B cell (primary cell): ENCODE data around the gene ERC1. TPM values are rescaled to one million over a fixed set of nuclear protein-coding genes. Genes with fewer than 3 reads are reported as not detected.

Experiments used
- ATAC-seq: fragments of 200-7000 bp; cut with Tn5 transposase; one replicate; pipeline ENCODE4 v1.10.0; 2021; ENCODE audit warnings: low read depth, mild to moderate bottlenecking, moderate number of reproducible peaks, moderate library complexity
- CTCF ChIA-PET: fragments of 350-600 bp; sonication (Branson Sonifier 250); formaldehyde crosslinking; loops from one replicate; lab custom pipeline; 2021; ENCODE audit warnings: antibody characterized with exemption, inconsistent platforms; lab: Charles Lee
- POLR2A ChIA-PET: fragments of 350-600 bp; sonication (Branson Sonifier 250); formaldehyde crosslinking; loops from one replicate; lab custom pipeline; 2021; ENCODE audit warnings: antibody characterized with exemption; lab: Charles Lee
- DNase-seq: peaks from one replicate; pipeline ENCODE4 v3.0.0; 2013
- H2AFZ ChIP-seq: 2 replicates; pipeline ENCODE4 v1.6.1; 2012; ENCODE audit warnings: mild to moderate bottlenecking, low read depth, low read length; ENCODE audit not compliant: insufficient read depth, poor library complexity, severe bottlenecking
- H3K27ac ChIP-seq, 2 donors: 1 replicate in 1 of 2; 2 replicates in 1 of 2; pipeline ENCODE4 v1.5.1; 2012 to 2013; ENCODE audit warnings: low read length in 2 of 2, mild to moderate bottlenecking in 2 of 2, moderate library complexity in 1 of 2
- H3K27me3 ChIP-seq, 4 experiments: fragments of 200-600 bp in 1 of 4; sonication (generic) in 1 of 4; replicated peaks in 1 of 4; 1 replicate in 2 of 4; 2 replicates in 2 of 4; pipeline versions ENCODE4 v1.6.1 to v1.7.0; 2013 to 2016; ENCODE audit warnings: low read length in 3 of 4, mild to moderate bottlenecking in 2 of 4, mixed read lengths in 1 of 4, moderate library complexity in 1 of 4; ENCODE audit not compliant: insufficient read depth in 4 of 4, control insufficient read depth in 3 of 4; ENCODE audit errors: control extremely low read depth in 1 of 4
- H3K36me3 ChIP-seq, 2 experiments: replicated peaks in 1 of 2; 1 replicate in 1 of 2; 2 replicates in 1 of 2; pipeline versions ENCODE4 v1.6.1 to v1.7.1; 2013; ENCODE audit warnings: low read length in 1 of 2; ENCODE audit not compliant: insufficient read depth in 2 of 2, control insufficient read depth in 1 of 2; ENCODE audit errors: control extremely low read depth in 1 of 2, extremely low read depth in 1 of 2
- H3K4me1 ChIP-seq, 2 donors: fragments of 200-600 bp in 1 of 2; sonication (generic) in 1 of 2; 1 replicate in 1 of 2; 2 replicates in 1 of 2; pipeline versions ENCODE4 v1.5.1 to v1.6.1; 2013 to 2017; ENCODE audit warnings: low read length in 2 of 2; ENCODE audit not compliant: control insufficient read depth in 2 of 2, insufficient read depth in 2 of 2
- H3K4me2 ChIP-seq: replicated peaks from 2 replicates; pipeline ENCODE3; 2012; ENCODE audit warnings: mild to moderate bottlenecking, low read depth, low read length; ENCODE audit not compliant: poor library complexity, severe bottlenecking
- H3K4me3 ChIP-seq, 5 experiments: fragments of 200-600 bp in 1 of 5; sonication (generic) in 1 of 5; 1 replicate in 3 of 5; 2 replicates in 2 of 5; pipeline versions ENCODE4 v1.5.1 to v1.7.0; 2011 to 2016; ENCODE audit warnings: low read length in 4 of 5, mild to moderate bottlenecking in 4 of 5, low read depth in 2 of 5, control low read depth in 1 of 5, moderate library complexity in 1 of 5; ENCODE audit not compliant: insufficient read depth in 1 of 5; ENCODE audit errors: control extremely low read depth in 1 of 5, extremely low read depth in 1 of 5
- H3K79me2 ChIP-seq: fragments of 200-600 bp; sonication (generic); one replicate; pipeline ENCODE4 v1.6.0; 2016; ENCODE audit warnings: low read length; ENCODE audit not compliant: control insufficient read depth, insufficient read depth
- H3K9ac ChIP-seq: fragments of 200-600 bp; sonication (generic); 2 replicates; pipeline ENCODE4 v1.6.1; 2017; ENCODE audit warnings: mild to moderate bottlenecking, low read length, moderate library complexity
- H3K9me3 ChIP-seq, 3 donors: one replicate each; pipeline versions ENCODE4 v1.6.1 to v1.7.1; 2013; ENCODE audit warnings: low read length in 2 of 3; ENCODE audit not compliant: control insufficient read depth in 2 of 3, insufficient read depth in 1 of 3; ENCODE audit errors: control extremely low read depth in 1 of 3
- H4K20me1 ChIP-seq: 2 replicates; pipeline ENCODE4 v1.6.0; 2012; ENCODE audit warnings: mild to moderate bottlenecking, low read length; ENCODE audit not compliant: insufficient read depth, control insufficient read depth, poor library complexity, severe bottlenecking
- H3K27ac Mint-ChIP-seq: one replicate; pipeline ENCODE4 v1.8.0; 2021; ENCODE audit warnings: mixed read lengths
- H3K27me3 Mint-ChIP-seq: one replicate; pipeline ENCODE4 v1.8.0; 2021; ENCODE audit warnings: mixed read lengths
- H3K4me1 Mint-ChIP-seq: one replicate; pipeline ENCODE4 v1.8.0; 2021; ENCODE audit warnings: mixed read lengths
- H3K4me3 Mint-ChIP-seq: one replicate; pipeline ENCODE4 v1.8.0; 2021; ENCODE audit warnings: mixed read lengths
- H3K9me3 Mint-ChIP-seq: one replicate; pipeline ENCODE4 v1.8.0; 2022; ENCODE audit warnings: mixed read lengths; ENCODE audit not compliant: insufficient read depth
- EZH2 ChIP-seq: IDR thresholded peaks from 2 replicates; pipeline ENCODE4 v1.6.1; 2012; ENCODE audit warnings: borderline replicate concordance, low read depth, mild to moderate bottlenecking, moderate library complexity, low read length; ENCODE audit not compliant: insufficient read depth, poor library complexity, severe bottlenecking
- WGBS: methylation state at CpG from one replicate; pipeline ENCODE4 v1.1.5; 2013; ENCODE audit warnings: missing lambda C conversion rate; ENCODE audit not compliant: insufficient coverage; 5-methylcytosine and 5-hydroxymethylcytosine counted together
- intact Hi-C: fragments of 100-400 bp; cut with micrococcal nuclease; formaldehyde crosslinking; loops from one replicate; pipeline ENCODE4 v1.10.0; 2022
- polyA plus RNA-seq: library from polyadenylated mRNA; depleted of rRNA; stranded (reverse); fragments of >200 nt; gene quantifications from 2 replicates; pipeline ENCODE4 v1.2.3, GENCODE V29; 2012
- total RNA-seq, 2 donors: library from RNA; stranded (reverse); fragments of 120-200 nt in 1 of 2; gene quantifications; 1 replicate in 1 of 2; 2 replicates in 1 of 2; pipeline versions ENCODE4 v1.2.3 to v1.2.4, GENCODE V29; 2013 to 2022
- TF ChIP-seq, protein P1 (sequence below): fragments of 200-600 bp; IDR thresholded peaks from one replicate; pipeline ENCODE4 v1.8.0; 2022; ENCODE audit warnings: antibody characterized with exemption, mild to moderate bottlenecking

The ERC1 gene
- total and polyA plus RNA-seq, 2 donors (not counting 1 experiment from before 2014, with no cell fraction given) = 4.0 to 77.6 TPM

DNA sequence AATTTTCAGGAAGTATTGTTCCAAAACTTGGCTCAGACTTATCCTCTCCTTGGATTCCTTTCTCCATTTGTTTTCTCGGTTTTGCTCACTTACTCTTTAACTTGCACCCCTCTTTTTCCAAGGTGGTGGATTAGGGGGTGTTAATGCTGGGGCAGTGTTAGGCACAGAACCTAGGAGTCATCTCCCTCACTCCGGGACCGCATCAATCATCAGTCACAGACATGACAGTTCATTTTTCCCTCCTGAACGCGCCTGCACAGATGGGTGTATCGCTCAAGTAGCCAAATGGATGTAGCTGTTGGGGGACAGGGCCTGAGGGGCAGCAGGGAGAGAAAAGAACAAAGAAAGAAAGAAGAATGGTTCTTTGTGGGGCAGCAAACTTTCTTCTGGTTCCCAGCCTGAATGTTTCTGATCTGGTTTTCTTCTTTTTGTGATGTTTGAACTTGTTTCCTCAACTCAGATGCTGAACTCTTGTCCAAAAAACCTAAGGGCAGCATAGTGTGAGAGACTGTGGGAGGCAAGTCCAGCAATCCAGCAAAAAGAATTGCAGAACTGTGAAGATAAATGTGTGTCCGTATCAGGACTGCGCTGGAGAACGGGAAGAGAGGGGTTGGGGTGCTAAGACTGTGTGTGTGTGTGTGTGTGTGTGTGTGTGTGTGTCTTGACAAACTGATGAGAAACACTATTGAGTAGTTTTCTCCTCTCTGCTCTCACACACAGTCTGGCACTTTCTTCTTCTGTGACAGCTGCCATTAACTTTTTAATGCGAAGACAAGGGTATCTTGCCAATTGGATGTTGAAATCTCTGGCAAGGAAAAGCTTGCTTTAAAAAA, 472.3 kb downstream of the ERC1 start:
- no peak overlapping the region for H3K27ac Mint-ChIP-seq
- peaks cover 12% of the 10 kb centered on the region for H3K4me1 Mint-ChIP-seq
- DNase-seq (no peak), ATAC-seq (no peak)
- H3K9me3 Mint-ChIP-seq = no peaks in the 10 kb centered on the region
- ChIA-PET CTCF (no interaction called here), POLR2A (interaction anchor here (0.7 kb wide), 1 partner anchor 287 kb away, joined by 4 read pairs; no protein-coding TSS in a partner anchor)
- WGBS = 96% methylated on average over 5 of the region's 10 CpGs
- no peak overlapping the region for H3K4me3 Mint-ChIP-seq
- H3K27me3 Mint-ChIP-seq = no peaks in the 10 kb centered on the region
- intact Hi-C loops = no loop called here
- no peaks in the 10 kb centered on the region for H3K79me2 ChIP-seq
- H3K27me3 ChIP-seq = no peaks in the 10 kb centered on the region
- H3K9me3 ChIP-seq = no peaks in the 10 kb centered on the region
- H4K20me1 ChIP-seq = no peaks in the 10 kb centered on the region
- no peak overlapping the region for H2AFZ ChIP-seq
- H3K9ac ChIP-seq = no peak overlapping the region
- H3K36me3 ChIP-seq = peaks cover 0 to 3% of the 10 kb centered on the region in 2 experiments
- no peaks in the 10 kb centered on the region for H3K4me1 ChIP-seq
- H3K27ac ChIP-seq = no peak overlapping the region
- TF ChIP-seq EZH2 = no peak
- TF ChIP-seq, protein P1, sequence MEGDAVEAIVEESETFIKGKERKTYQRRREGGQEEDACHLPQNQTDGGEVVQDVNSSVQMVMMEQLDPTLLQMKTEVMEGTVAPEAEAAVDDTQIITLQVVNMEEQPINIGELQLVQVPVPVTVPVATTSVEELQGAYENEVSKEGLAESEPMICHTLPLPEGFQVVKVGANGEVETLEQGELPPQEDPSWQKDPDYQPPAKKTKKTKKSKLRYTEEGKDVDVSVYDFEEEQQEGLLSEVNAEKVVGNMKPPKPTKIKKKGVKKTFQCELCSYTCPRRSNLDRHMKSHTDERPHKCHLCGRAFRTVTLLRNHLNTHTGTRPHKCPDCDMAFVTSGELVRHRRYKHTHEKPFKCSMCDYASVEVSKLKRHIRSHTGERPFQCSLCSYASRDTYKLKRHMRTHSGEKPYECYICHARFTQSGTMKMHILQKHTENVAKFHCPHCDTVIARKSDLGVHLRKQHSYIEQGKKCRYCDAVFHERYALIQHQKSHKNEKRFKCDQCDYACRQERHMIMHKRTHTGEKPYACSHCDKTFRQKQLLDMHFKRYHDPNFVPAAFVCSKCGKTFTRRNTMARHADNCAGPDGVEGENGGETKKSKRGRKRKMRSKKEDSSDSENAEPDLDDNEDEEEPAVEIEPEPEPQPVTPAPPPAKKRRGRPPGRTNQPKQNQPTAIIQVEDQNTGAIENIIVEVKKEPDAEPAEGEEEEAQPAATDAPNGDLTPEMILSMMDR = no peak
- H3K4me2 ChIP-seq = no peak overlapping the region
- no peak overlapping the region for H3K4me3 ChIP-seq

DNA sequence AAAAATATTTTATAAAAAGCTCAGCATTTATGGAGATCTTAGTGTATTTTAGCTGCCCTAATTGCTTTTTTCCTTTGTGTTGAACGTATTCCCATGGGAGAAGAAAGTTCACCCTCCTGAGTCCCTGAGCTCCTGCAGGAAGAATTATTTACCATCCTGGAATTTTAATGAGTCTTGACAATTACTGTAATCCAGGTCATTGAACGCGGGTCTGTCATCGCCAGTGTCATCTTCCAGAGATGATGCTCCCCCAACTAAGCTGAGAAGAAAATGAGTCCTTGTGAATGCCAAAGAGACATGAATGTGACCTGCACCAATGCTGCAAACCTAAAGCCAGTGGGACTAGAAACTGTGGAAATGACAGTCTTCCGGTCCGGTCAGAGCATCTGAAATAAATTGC, 473.9 kb downstream of the ERC1 start:
- Histone ChIP-seq H3K9ac (no peak overlapping the region), H3K4me2 (no peak overlapping the region), H3K9me3 (no peaks in the 10 kb centered on the region), H3K36me3 (peaks cover 0 to 1% of the 10 kb centered on the region in 2 experiments), H2AFZ (no peak overlapping the region), H3K4me3 (no peak overlapping the region), H3K4me1 (no peaks in the 10 kb centered on the region), H3K27me3 (no peaks in the 10 kb centered on the region), H3K79me2 (no peaks in the 10 kb centered on the region), H3K27ac (no peak overlapping the region), H4K20me1 (no peaks in the 10 kb centered on the region)
- Mint-ChIP-seq H3K9me3 (no peaks in the 10 kb centered on the region), H3K4me3 (no peak overlapping the region), H3K27ac (no peak overlapping the region), H3K4me1 (peaks cover 12% of the 10 kb centered on the region), H3K27me3 (no peaks in the 10 kb centered on the region)
- no peak for ATAC-seq
- 96% methylated on average over 5 of the region's 6 CpGs for WGBS
- ChIA-PET CTCF (interaction anchor here (1.5 kb wide), 1 partner anchor 347 kb away, joined by 4 read pairs; no protein-coding TSS in a partner anchor), POLR2A (no interaction called here)
- TF ChIP-seq, protein P1 = no peak
- no peak for TF ChIP-seq EZH2
- no peak for DNase-seq
- intact Hi-C loops = no loop called here
